K562 (cell line): Measurements from ENCODE around the gene TMEM247. TPM values are rescaled to one million over a fixed set of nuclear protein-coding genes. Genes with fewer than 3 reads are reported as not detected.
A peak's percentile ranks its signal among the peaks of the same experiment; 100 is the strongest.

Experiments used
- ARID1B ChIP-seq: fragments of 450-650 bp; IDR thresholded peaks from 2 replicates; pipeline ENCODE4 v1.6.1; 2016; ENCODE audit warnings: antibody characterized with exemption, mild to moderate bottlenecking, inconsistent platforms
- ARID3B ChIP-seq: fragments of 250-450 bp; sonication (Bioruptor Pico); IDR thresholded peaks from 2 replicates; pipeline ENCODE4 v1.4.0; 2020; ENCODE audit warnings: borderline replicate concordance
- CBFA2T2 ChIP-seq: fragments of 450-650 bp; conservative IDR thresholded peaks from 2 replicates; pipeline ENCODE4 v1.6.1; 2017; ENCODE audit warnings: mild to moderate bottlenecking
- CBFA2T3 ChIP-seq: fragments of 450-650 bp; IDR thresholded peaks from 2 replicates; pipeline ENCODE4 v1.6.1; 2017
- CHCHD3 ChIP-seq: fragments of 250-450 bp; sonication (Bioruptor Pico); IDR thresholded peaks from 2 replicates; pipeline ENCODE4 v2.1.2; 2022; ENCODE audit warnings: mild to moderate bottlenecking
- DNMT1 ChIP-seq: fragments of 450-650 bp; IDR thresholded peaks from 2 replicates; pipeline ENCODE4 v1.6.1; 2016; ENCODE audit warnings: antibody characterized with exemption, mild to moderate bottlenecking
- DPF2 ChIP-seq: fragments of 450-650 bp; IDR thresholded peaks from 2 replicates; pipeline ENCODE4 v1.6.1; 2016
- HDAC2 ChIP-seq: fragments of 450-650 bp; IDR thresholded peaks from 2 replicates; pipeline ENCODE4 v1.6.1; 2016; ENCODE audit warnings: mild to moderate bottlenecking
- HMBOX1 ChIP-seq: sonication (generic); IDR thresholded peaks from 2 replicates; pipeline ENCODE4 v1.6.1; 2016
- MTA1 ChIP-seq: fragments of 450-650 bp; IDR thresholded peaks from 2 replicates; pipeline ENCODE4 v1.6.1; 2017; ENCODE audit warnings: borderline replicate concordance
- NCOA6 ChIP-seq: fragments of 450-650 bp; IDR thresholded peaks from 2 replicates; pipeline ENCODE4 v1.6.1; 2017; ENCODE audit warnings: mild to moderate bottlenecking
- NFE2 ChIP-seq: IDR thresholded peaks from 2 replicates; pipeline ENCODE4 v1.6.1; 2014; ENCODE audit warnings: antibody characterized with exemption, low read depth
- NFIC ChIP-seq: fragments of 450-650 bp; IDR thresholded peaks from 2 replicates; pipeline ENCODE4 v1.6.1; 2017; ENCODE audit warnings: mild to moderate bottlenecking, inconsistent platforms
- RCOR1 ChIP-seq, 2 experiments: IDR thresholded peaks; 2 replicates each; pipeline ENCODE4 v1.6.1; 2012; ENCODE audit warnings: low read depth in 2 of 2, low read length in 2 of 2, borderline replicate concordance in 1 of 2, improper control_type of control experiment in 1 of 2
- SOX6 ChIP-seq: fragments of 450-650 bp; IDR thresholded peaks from 2 replicates; pipeline ENCODE4 v1.6.1; 2014; ENCODE audit warnings: mild to moderate bottlenecking
- TAL1 ChIP-seq: fragments of 450-650 bp; IDR thresholded peaks from 2 replicates; pipeline ENCODE4 v1.6.1; 2016; ENCODE audit warnings: mild to moderate bottlenecking
- TCF3 ChIP-seq: sonication (generic); formaldehyde crosslinking; IDR thresholded peaks from 2 replicates; pipeline ENCODE4 v1.4.0; 2020; ENCODE audit warnings: mild to moderate bottlenecking, missing genetic modification reagents
- ZBTB49 ChIP-seq: sonication (generic); formaldehyde crosslinking; IDR thresholded peaks from 2 replicates; pipeline ENCODE4 v1.8.0; 2022; ENCODE audit warnings: missing genetic modification reagents, mild to moderate bottlenecking, borderline replicate concordance
- ZEB2 ChIP-seq: fragments of 450-650 bp; IDR thresholded peaks from 2 replicates; pipeline ENCODE4 v1.6.1; 2016
- ZNF143 ChIP-seq: sonication (generic); formaldehyde crosslinking; IDR thresholded peaks from 2 replicates; pipeline ENCODE4 v1.9.0; 2022; ENCODE audit warnings: mild to moderate bottlenecking, missing genetic modification reagents
- ZNF445 ChIP-seq: fragments of 250-450 bp; sonication (Bioruptor Pico); IDR thresholded peaks from 2 replicates; pipeline ENCODE4 v1.4.0; 2020; ENCODE audit warnings: low read depth, mild to moderate bottlenecking, moderate library complexity
- polyA plus RNA-seq, 8 experiments: library from polyadenylated mRNA; depleted of rRNA in 4 of 8; stranded (reverse) in 5 of 8; unstranded in 3 of 8; fragments of >200 nt; fragmentation: Nextera tagmentation in 2 of 8; fragmentation: Illumina TruSeq in 1 of 8; extraction: Ambion mirVana in 2 of 8; extraction: Trizol in 1 of 8; gene quantifications; 2 replicates each; pipeline versions ENCODE4 v1.2.1 to v1.2.3, GENCODE V29; 2011 to 2014; ENCODE audit warnings: inconsistent platforms in 1 of 8, missing spikeins in 1 of 8
- total RNA-seq, 7 experiments: library from RNA; depleted of rRNA in 6 of 7; stranded (reverse); fragments of >200 nt in 6 of 7; fragmentation: Illumina TruSeq in 2 of 7; extraction: Trizol in 2 of 7; gene quantifications; 2 replicates each; pipeline versions ENCODE4 v1.2.1 to v1.2.3, GENCODE V29; 2011 to 2021; ENCODE audit warnings: low replicate concordance in 1 of 7
- TF ChIP-seq, protein P1 (sequence below): sonication (generic); formaldehyde crosslinking; IDR thresholded peaks from 2 replicates; pipeline ENCODE4 v1.8.0; 2022; ENCODE audit warnings: mild to moderate bottlenecking, missing genetic modification reagents, borderline replicate concordance
- TF ChIP-seq, protein P2 (sequence below): sonication (generic); formaldehyde crosslinking; IDR thresholded peaks from 2 replicates; pipeline ENCODE4 v1.8.1; 2023; ENCODE audit warnings: mild to moderate bottlenecking, missing genetic modification reagents

TMEM247 gene
- total and polyA plus RNA-seq, 9 of the 15 experiments (the other 6 are each of a cell fraction or from before 2014, with no cell fraction given): 0.24 to 4.7 (median 3.1) TPM

GRCh38 chr2:46438794-46439193, 40.6 kb upstream of the TMEM247 start (continued):
- TF ChIP-seq, protein P1, sequence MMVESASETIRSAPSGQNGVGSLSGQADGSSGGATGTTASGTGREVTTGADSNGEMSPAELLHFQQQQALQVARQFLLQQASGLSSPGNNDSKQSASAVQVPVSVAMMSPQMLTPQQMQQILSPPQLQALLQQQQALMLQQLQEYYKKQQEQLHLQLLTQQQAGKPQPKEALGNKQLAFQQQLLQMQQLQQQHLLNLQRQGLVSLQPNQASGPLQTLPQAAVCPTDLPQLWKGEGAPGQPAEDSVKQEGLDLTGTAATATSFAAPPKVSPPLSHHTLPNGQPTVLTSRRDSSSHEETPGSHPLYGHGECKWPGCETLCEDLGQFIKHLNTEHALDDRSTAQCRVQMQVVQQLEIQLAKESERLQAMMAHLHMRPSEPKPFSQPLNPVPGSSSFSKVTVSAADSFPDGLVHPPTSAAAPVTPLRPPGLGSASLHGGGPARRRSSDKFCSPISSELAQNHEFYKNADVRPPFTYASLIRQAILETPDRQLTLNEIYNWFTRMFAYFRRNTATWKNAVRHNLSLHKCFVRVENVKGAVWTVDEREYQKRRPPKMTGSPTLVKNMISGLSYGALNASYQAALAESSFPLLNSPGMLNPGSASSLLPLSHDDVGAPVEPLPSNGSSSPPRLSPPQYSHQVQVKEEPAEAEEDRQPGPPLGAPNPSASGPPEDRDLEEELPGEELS (CRISPR knock-in tag): no peak
- TF ChIP-seq, protein P2, sequence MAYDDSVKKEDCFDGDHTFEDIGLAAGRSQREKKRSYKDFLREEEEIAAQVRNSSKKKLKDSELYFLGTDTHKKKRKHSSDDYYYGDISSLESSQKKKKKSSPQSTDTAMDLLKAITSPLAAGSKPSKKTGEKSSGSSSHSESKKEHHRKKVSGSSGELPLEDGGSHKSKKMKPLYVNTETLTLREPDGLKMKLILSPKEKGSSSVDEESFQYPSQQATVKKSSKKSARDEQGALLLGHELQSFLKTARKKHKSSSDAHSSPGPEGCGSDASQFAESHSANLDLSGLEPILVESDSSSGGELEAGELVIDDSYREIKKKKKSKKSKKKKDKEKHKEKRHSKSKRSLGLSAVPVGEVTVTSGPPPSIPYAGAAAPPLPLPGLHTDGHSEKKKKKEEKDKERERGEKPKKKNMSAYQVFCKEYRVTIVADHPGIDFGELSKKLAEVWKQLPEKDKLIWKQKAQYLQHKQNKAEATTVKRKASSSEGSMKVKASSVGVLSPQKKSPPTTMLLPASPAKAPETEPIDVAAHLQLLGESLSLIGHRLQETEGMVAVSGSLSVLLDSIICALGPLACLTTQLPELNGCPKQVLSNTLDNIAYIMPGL (CRISPR knock-in tag): no peak
- TF ChIP-seq ARID1B (peak; percentile 79), DNMT1 (no peak), CBFA2T2 (peak; percentile 38; the same call in 1 of the 2 replicates), TCF3 (CRISPR knock-in tag) (peak; percentile 67; the same call in 1 of the 2 replicates), CHCHD3 (CRISPR knock-in tag) (no peak), TAL1 (peak; percentile 70), ZBTB49 (no peak), NCOA6 (no peak), MTA1 (no peak; the same call in 1 of the 2 replicates), RCOR1 (IDR thresholded peaks at IDR 0.05; ENCODE audit: borderline replicate concordance in 1 of 2, low read depth in 2 of 2, low read length in 2 of 2) (peak in 1 of 2 experiments; percentile 76; a peak in 1 of 4 replicates), ZEB2 (peak; percentile 94), HMBOX1 (0 out of 2 replicates have a peak, but pooled peaks have one; percentile 11), NFIC (no peak), CBFA2T3 (peak; percentile 65), ZNF445 (CRISPR knock-in tag) (no peak), HDAC2 (0 out of 2 replicates have a peak, but pooled peaks have one; percentile 45), NFE2 (0 out of 2 replicates have a peak, but pooled peaks have one; percentile 23), DPF2 (peak; percentile 64), ZNF143 (CRISPR knock-in tag) (no peak), ARID3B (CRISPR knock-in tag) (no peak), SOX6 (0 out of 2 replicates have a peak, but pooled peaks have one; percentile 73)
